GM12878 (cell line): ENCODE data around the gene MDM1. TPM values are rescaled to one million over a fixed set of nuclear protein-coding genes. Genes with fewer than 3 reads are reported as not detected.

Experiments used
- FOS ChIP-seq: IDR thresholded peaks from 3 replicates; pipeline ENCODE4 v1.6.1; 2011; ENCODE audit warnings: borderline replicate concordance; ENCODE audit not compliant: insufficient read length; ENCODE audit errors: extremely low read depth
- GABPA ChIP-seq: IDR thresholded peaks from 2 replicates; pipeline ENCODE4 v1.6.1; 2014; ENCODE audit warnings: antibody characterized with exemption, low read depth, mild to moderate bottlenecking, inconsistent platforms
- MAX ChIP-seq: IDR thresholded peaks from 2 replicates; pipeline ENCODE4 v1.6.1; 2012; ENCODE audit warnings: low read depth, low read length, improper control_type of control experiment
- MYB ChIP-seq: fragments of 150-350 bp; IDR thresholded peaks from 2 replicates; pipeline ENCODE4 v1.6.1; 2014; ENCODE audit warnings: mild to moderate bottlenecking, low read depth, low read length, borderline replicate concordance
- NFYA ChIP-seq: IDR thresholded peaks from 2 replicates; pipeline ENCODE4 v1.6.1; 2011; ENCODE audit warnings: low read depth, mild to moderate bottlenecking, low read length, improper control_type of control experiment, borderline replicate concordance
- POU2F2 ChIP-seq: IDR thresholded peaks from 3 replicates; pipeline ENCODE4 v1.6.1; 2011; ENCODE audit warnings: low read depth, mild to moderate bottlenecking, low read length, borderline replicate concordance
- STAT3 ChIP-seq: IDR thresholded peaks from 2 replicates; pipeline ENCODE4 v1.6.1; 2011; ENCODE audit warnings: low read depth, low read length, improper control_type of control experiment
- TCF7 ChIP-seq: IDR thresholded peaks from 2 replicates; pipeline ENCODE4 v1.6.1; 2014; ENCODE audit warnings: antibody characterized with exemption, borderline replicate concordance
- YY1 ChIP-seq: IDR thresholded peaks from 2 replicates; pipeline ENCODE4 v1.6.1; 2011; ENCODE audit warnings: low read depth, mild to moderate bottlenecking, low read length
- ZBTB11 ChIP-seq: fragments of 450-650 bp; formaldehyde crosslinking; IDR thresholded peaks from 2 replicates; pipeline ENCODE4 v1.5.0; 2022; ENCODE audit warnings: mild to moderate bottlenecking, missing genetic modification characterization
- ZBTB40 ChIP-seq: fragments of 450-650 bp; IDR thresholded peaks from 2 replicates; pipeline ENCODE4 v1.6.1; 2016; ENCODE audit warnings: mild to moderate bottlenecking, moderate library complexity, borderline replicate concordance
- ZNF207 ChIP-seq: fragments of 450-650 bp; IDR thresholded peaks from 2 replicates; pipeline ENCODE4 v1.6.1; 2014; ENCODE audit warnings: antibody characterized with exemption, mild to moderate bottlenecking, borderline replicate concordance
- polyA plus RNA-seq, 11 experiments: library from polyadenylated mRNA; depleted of rRNA in 4 of 11; unstranded in 6 of 11; stranded (reverse) in 5 of 11; fragments of >200 nt; fragmentation: Nextera tagmentation in 4 of 11; fragmentation: Illumina TruSeq in 1 of 11; extraction: Ambion mirVana in 4 of 11; extraction: Trizol in 1 of 11; gene quantifications; 1 replicate in 1 of 11; 2 replicates in 10 of 11; pipeline versions ENCODE4 v1.2.1 to v1.2.3, GENCODE V29; 2011 to 2016; ENCODE audit warnings: inconsistent platforms in 2 of 11, missing spikeins in 2 of 11, low read depth in 1 of 11
- total RNA-seq, 4 experiments: library from RNA; depleted of rRNA in 3 of 4; stranded (reverse); fragments of >200 nt in 3 of 4; fragmentation: Illumina TruSeq in 1 of 4; extraction: Trizol in 1 of 4; gene quantifications; 2 replicates each; pipeline versions ENCODE4 v1.2.1 to v1.2.3, GENCODE V29; 2013 to 2021
- TF ChIP-seq, protein P1 (sequence below): IDR thresholded peaks from 2 replicates; pipeline ENCODE4 v1.6.1; 2011; ENCODE audit warnings: low read depth, mild to moderate bottlenecking, low read length, moderate library complexity, borderline replicate concordance; ENCODE audit errors: extremely low read depth
- TF ChIP-seq, protein P2 (sequence below): fragments of 450-650 bp; IDR thresholded peaks from 2 replicates; pipeline ENCODE4 v1.6.1; 2018; ENCODE audit warnings: mild to moderate bottlenecking, low read depth, moderate library complexity; ENCODE audit not compliant: partially characterized antibody
- TF ChIP-seq, protein P3 (sequence below), 3 experiments: IDR thresholded peaks in 2 of 3; conservative IDR thresholded peaks in 1 of 3; 2 replicates each; pipeline ENCODE4 v1.5.1; 2011; ENCODE audit warnings: low read depth in 3 of 3, low read length in 3 of 3, mild to moderate bottlenecking in 3 of 3, control low read depth in 2 of 3, moderate library complexity in 2 of 3, inconsistent platforms in 1 of 3, mixed read lengths in 1 of 3; ENCODE audit not compliant: control insufficient read depth in 2 of 3, insufficient read depth in 1 of 3; ENCODE audit errors: extremely low read depth in 1 of 3

The MDM1 gene
- total and polyA plus RNA-seq, 10 of the 15 experiments (the other 5 are each of a cell fraction or from before 2014, with no cell fraction given): 10.1 to 25.3 (median 16.5) TPM

DNA sequence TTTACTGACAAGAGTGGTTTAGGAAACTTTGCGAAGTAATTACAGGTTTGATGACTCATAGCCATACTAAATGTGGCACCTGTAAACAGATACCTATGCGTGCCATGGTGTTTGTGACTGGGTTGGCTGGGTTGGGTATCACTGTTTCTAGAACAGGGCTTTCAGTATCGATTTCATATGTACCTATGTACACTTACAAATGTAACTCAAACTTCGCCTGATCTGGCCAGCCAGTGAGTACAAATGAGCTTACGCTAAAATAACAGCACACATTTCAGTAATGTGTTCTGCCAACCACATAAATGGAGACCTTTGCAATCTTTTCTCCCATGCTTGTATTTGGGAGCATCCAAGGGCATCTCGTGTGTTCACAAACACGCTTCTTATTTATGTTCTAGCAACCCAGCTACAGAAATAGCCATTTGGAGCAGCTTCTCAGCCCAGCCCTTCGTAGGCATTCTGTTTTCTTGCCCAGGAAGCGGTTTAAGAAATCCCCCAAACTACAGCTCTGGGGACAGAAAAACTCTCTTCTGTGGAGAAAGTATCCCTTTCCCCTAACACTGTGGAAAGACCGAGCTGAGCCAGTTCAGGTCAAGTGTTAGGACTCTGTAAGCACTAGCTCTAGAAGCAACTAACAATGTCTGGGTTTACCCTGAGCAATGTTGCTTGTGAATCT lies 42.3 kb upstream of the MDM1 start (continued):
- TF ChIP-seq NFYA: no peak
- TF ChIP-seq, protein P1, sequence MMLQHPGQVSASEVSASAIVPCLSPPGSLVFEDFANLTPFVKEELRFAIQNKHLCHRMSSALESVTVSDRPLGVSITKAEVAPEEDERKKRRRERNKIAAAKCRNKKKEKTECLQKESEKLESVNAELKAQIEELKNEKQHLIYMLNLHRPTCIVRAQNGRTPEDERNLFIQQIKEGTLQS: no peak
- no peak for TF ChIP-seq ZBTB40
- peak; percentile 93; the same call in 1 of the 2 replicates for TF ChIP-seq STAT3
- TF ChIP-seq MAX: 0 out of 2 replicates have a peak, but pooled peaks have one; percentile 44
- TF ChIP-seq FOS: no peak
- no peak for TF ChIP-seq MYB
- peak; percentile 46; the same call in 1 of the 2 replicates for TF ChIP-seq GABPA
- peak; percentile 44; the same call in 1 of the 2 replicates for TF ChIP-seq TCF7
- TF ChIP-seq, protein P2, sequence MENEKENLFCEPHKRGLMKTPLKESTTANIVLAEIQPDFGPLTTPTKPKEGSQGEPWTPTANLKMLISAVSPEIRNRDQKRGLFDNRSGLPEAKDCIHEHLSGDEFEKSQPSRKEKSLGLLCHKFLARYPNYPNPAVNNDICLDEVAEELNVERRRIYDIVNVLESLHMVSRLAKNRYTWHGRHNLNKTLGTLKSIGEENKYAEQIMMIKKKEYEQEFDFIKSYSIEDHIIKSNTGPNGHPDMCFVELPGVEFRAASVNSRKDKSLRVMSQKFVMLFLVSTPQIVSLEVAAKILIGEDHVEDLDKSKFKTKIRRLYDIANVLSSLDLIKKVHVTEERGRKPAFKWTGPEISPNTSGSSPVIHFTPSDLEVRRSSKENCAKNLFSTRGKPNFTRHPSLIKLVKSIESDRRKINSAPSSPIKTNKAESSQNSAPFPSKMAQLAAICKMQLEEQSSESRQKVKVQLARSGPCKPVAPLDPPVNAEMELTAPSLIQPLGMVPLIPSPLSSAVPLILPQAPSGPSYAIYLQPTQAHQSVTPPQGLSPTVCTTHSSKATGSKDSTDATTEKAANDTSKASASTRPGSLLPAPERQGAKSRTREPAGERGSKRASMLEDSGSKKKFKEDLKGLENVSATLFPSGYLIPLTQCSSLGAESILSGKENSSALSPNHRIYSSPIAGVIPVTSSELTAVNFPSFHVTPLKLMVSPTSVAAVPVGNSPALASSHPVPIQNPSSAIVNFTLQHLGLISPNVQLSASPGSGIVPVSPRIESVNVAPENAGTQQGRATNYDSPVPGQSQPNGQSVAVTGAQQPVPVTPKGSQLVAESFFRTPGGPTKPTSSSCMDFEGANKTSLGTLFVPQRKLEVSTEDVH: no peak
- no peak for TF ChIP-seq YY1
- no peak for TF ChIP-seq ZBTB11 (CRISPR knock-in tag)
- peak; percentile 87 for TF ChIP-seq POU2F2
- TF ChIP-seq, protein P3, sequence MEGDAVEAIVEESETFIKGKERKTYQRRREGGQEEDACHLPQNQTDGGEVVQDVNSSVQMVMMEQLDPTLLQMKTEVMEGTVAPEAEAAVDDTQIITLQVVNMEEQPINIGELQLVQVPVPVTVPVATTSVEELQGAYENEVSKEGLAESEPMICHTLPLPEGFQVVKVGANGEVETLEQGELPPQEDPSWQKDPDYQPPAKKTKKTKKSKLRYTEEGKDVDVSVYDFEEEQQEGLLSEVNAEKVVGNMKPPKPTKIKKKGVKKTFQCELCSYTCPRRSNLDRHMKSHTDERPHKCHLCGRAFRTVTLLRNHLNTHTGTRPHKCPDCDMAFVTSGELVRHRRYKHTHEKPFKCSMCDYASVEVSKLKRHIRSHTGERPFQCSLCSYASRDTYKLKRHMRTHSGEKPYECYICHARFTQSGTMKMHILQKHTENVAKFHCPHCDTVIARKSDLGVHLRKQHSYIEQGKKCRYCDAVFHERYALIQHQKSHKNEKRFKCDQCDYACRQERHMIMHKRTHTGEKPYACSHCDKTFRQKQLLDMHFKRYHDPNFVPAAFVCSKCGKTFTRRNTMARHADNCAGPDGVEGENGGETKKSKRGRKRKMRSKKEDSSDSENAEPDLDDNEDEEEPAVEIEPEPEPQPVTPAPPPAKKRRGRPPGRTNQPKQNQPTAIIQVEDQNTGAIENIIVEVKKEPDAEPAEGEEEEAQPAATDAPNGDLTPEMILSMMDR (IDR thresholded peaks at IDR 0.05 in 2 of 3, conservative IDR thresholded peaks at IDR 0.05 in 1 of 3; ENCODE audit: control insufficient read depth in 2 of 3, extremely low read depth in 1 of 3, insufficient read depth in 1 of 3, low read depth in 3 of 3, low read length in 3 of 3): no peak
- TF ChIP-seq ZNF207: no peak
